K562 (cell line): Measurements from ENCODE around the gene CNRIP1. TPM values are rescaled to one million over a fixed set of nuclear protein-coding genes. Genes with fewer than 3 reads are reported as not detected.

Experiments
- ATAC-seq: fragments of 200-7000 bp; cut with Tn5 transposase; 3 replicates; pipeline ENCODE4 v1.9.1; 2020; ENCODE audit warnings: moderate library complexity
- BruUV-seq: library from RNA; stranded (reverse); fragments of 400-500 nt; replicated peaks from 2 replicates; lab custom pipeline; 2021; lab: Mats Ljungman, UMichigan
- CTCF ChIA-PET: fragments of 300-600 bp; formaldehyde crosslinking; extraction: SDS; loops from one replicate; lab custom pipeline; 2021; ENCODE audit warnings: low intra/inter-chr PET ratio; lab: Yijun Ruan, JAX
- POLR2A ChIA-PET: fragments of 300-600, 350-650 bp; sonication (Branson Sonifier 250); formaldehyde crosslinking; extraction: SDS; loops from one replicate; lab custom pipeline; 2021; ENCODE audit warnings: antibody characterized with exemption, inconsistent platforms; lab: Yijun Ruan, JAX
- DNase-seq, 4 experiments: peaks; one replicate each; pipeline versions ENCODE4 v3.0.0 to v3.0.0-alpha.2; 2011 to 2018; ENCODE audit warnings: low spot score in 3 of 4, mixed read lengths in 3 of 4; ENCODE audit errors: extremely low read depth in 1 of 4
- FAIRE-seq: peaks from 2 replicates; lab custom pipeline; 2011; peaks lifted over from hg19 to GRCh38; lab: Jason Lieb, UNC
- H2AFZ ChIP-seq: 2 replicates; pipeline ENCODE4 v1.6.0; 2011; ENCODE audit warnings: low read depth, low read length, control low read depth, inconsistent platforms
- H3K27ac ChIP-seq: fragments of 200-600 bp; 3 replicates; pipeline ENCODE4 v1.8.0; 2011; ENCODE audit warnings: low read depth, mild to moderate bottlenecking, control low read depth, inconsistent platforms, low read length, moderate library complexity, mixed read lengths; ENCODE audit errors: extremely low read depth
- H3K27me3 ChIP-seq, 2 experiments: fragments of 300-600 bp in 1 of 2; 2 replicates in 1 of 2; 3 replicates in 1 of 2; pipeline versions ENCODE4 v1.6.0 to v1.8.0; 2011; ENCODE audit warnings: inconsistent platforms in 2 of 2, low read length in 2 of 2, mild to moderate bottlenecking in 1 of 2, mixed read lengths in 1 of 2, moderate library complexity in 1 of 2; ENCODE audit not compliant: control insufficient read depth in 2 of 2, insufficient read depth in 2 of 2
- H3K36me3 ChIP-seq: fragments of 300-600 bp; 3 replicates; pipeline ENCODE4 v1.8.0; 2011; ENCODE audit warnings: mild to moderate bottlenecking, low read length, inconsistent platforms; ENCODE audit not compliant: control insufficient read depth, insufficient read depth
- H3K4me1 ChIP-seq, 2 experiments: fragments of 200-600 bp in 1 of 2; replicated peaks in 1 of 2; 2 replicates in 1 of 2; 3 replicates in 1 of 2; pipeline versions ENCODE4 v1.5.1 to v1.8.0; 2011; ENCODE audit warnings: inconsistent platforms in 2 of 2, low read length in 2 of 2, mild to moderate bottlenecking in 1 of 2, mixed read lengths in 1 of 2, moderate library complexity in 1 of 2; ENCODE audit not compliant: control insufficient read depth in 2 of 2, insufficient read depth in 2 of 2
- H3K4me2 ChIP-seq: 2 replicates; pipeline ENCODE4 v1.6.1; 2011; ENCODE audit warnings: low read length, control low read depth, inconsistent platforms, mixed read lengths; ENCODE audit not compliant: insufficient read depth
- H3K4me3 ChIP-seq: fragments of 200-600 bp; sonication (generic), shearing (Covaris generic); 2 replicates; pipeline ENCODE4 v1.5.1; 2016; ENCODE audit warnings: control low read depth, inconsistent platforms
- H3K79me2 ChIP-seq: fragments of 200-600 bp; 3 replicates; pipeline ENCODE4 v1.8.0; 2011; ENCODE audit warnings: low read length, inconsistent platforms; ENCODE audit not compliant: control insufficient read depth, insufficient read depth
- H3K9ac ChIP-seq, 2 experiments: 2 replicates each; pipeline versions ENCODE4 v1.6.0 to v1.6.1; 2011; ENCODE audit warnings: low read depth in 2 of 2, low read length in 2 of 2, control low read depth in 1 of 2, inconsistent platforms in 1 of 2, mild to moderate bottlenecking in 1 of 2, mixed read lengths in 1 of 2; ENCODE audit not compliant: insufficient read depth in 1 of 2
- H3K9me1 ChIP-seq: one replicate; pipeline ENCODE4 v1.6.0; 2011; ENCODE audit warnings: inconsistent platforms, mild to moderate bottlenecking, low read length, moderate library complexity; ENCODE audit not compliant: control insufficient read depth, insufficient read depth
- H3K9me3 ChIP-seq: replicated peaks from 2 replicates; pipeline ENCODE4 v1.5.1; 2011; ENCODE audit warnings: low read depth, low read length, inconsistent platforms; ENCODE audit not compliant: control insufficient read depth, insufficient read depth
- H4K20me1 ChIP-seq: replicated peaks from 2 replicates; pipeline ENCODE4 v1.6.1; 2011; ENCODE audit warnings: low read length, inconsistent platforms, mixed read lengths; ENCODE audit not compliant: control insufficient read depth, insufficient read depth
- CEBPG ChIP-seq, 3 experiments: fragments of 200-800 bp in 1 of 3; sonication (Bioruptor generic) in 1 of 3; sonication (generic) in 1 of 3; formaldehyde crosslinking in 1 of 3; IDR thresholded peaks in 2 of 3; conservative IDR thresholded peaks in 1 of 3; 2 replicates each; pipeline versions ENCODE4 v1.6.1 to v1.8.0; 2016 to 2022; ENCODE audit warnings: missing compliant biosample characterization in 2 of 3, missing genetic modification characterization in 2 of 3, mild to moderate bottlenecking in 1 of 3, missing genetic modification reagents in 1 of 3
- CHD7 ChIP-seq: fragments of 200-600 bp; sonication (generic); IDR thresholded peaks from one replicate; pipeline ENCODE4 v1.6.1; 2012; ENCODE audit warnings: mild to moderate bottlenecking, low read depth, low read length, inconsistent platforms
- RBM25 ChIP-seq: fragments of 200-400 bp; formaldehyde crosslinking; IDR thresholded peaks from 2 replicates; pipeline ENCODE4 v1.6.1; 2018; ENCODE audit warnings: low read length, low read depth, moderate library complexity; ENCODE audit not compliant: severe bottlenecking
- SMARCE1 ChIP-seq: fragments of 450-650 bp; IDR thresholded peaks from 2 replicates; pipeline ENCODE4 v1.7.1; 2016; ENCODE audit warnings: mild to moderate bottlenecking
- ZNF124 ChIP-seq: sonication (generic); formaldehyde crosslinking; IDR thresholded peaks from 2 replicates; pipeline ENCODE4 v1.8.1; 2022; ENCODE audit warnings: missing genetic modification reagents
- ZNF764 ChIP-seq: fragments of 250-450 bp; sonication (Bioruptor Pico); IDR thresholded peaks from 2 replicates; pipeline ENCODE4 v1.4.0; 2020; ENCODE audit warnings: low read depth, mild to moderate bottlenecking, moderate library complexity
- WGBS: fragments of 100-300 bp; shearing (Covaris generic); methylation state at CpG from one replicate; pipeline ENCODE4 v1.1.6; 2016; ENCODE audit warnings: low coverage, mixed read lengths; ENCODE audit not compliant: insufficient coverage; ENCODE audit errors: missing lambda C conversion rate; 5-methylcytosine and 5-hydroxymethylcytosine counted together
- in situ Hi-C: fragments of 300-500 bp; cut with MboI; formaldehyde crosslinking; loops from 4 replicates; pipeline ENCODE4 v1.15.0; 2018; ENCODE audit warnings: inconsistent platforms, mixed read lengths
- intact Hi-C: fragments of 100-400 bp; cut with micrococcal nuclease; formaldehyde crosslinking; loops from 2 replicates; pipeline ENCODE4 v1.14.2; 2022
- polyA plus RNA-seq, 8 experiments: library from polyadenylated mRNA; depleted of rRNA in 4 of 8; stranded (reverse) in 5 of 8; unstranded in 3 of 8; fragments of >200 nt; fragmentation: Nextera tagmentation in 2 of 8; fragmentation: Illumina TruSeq in 1 of 8; extraction: Ambion mirVana in 2 of 8; extraction: Trizol in 1 of 8; gene quantifications; 2 replicates each; pipeline versions ENCODE4 v1.2.1 to v1.2.3, GENCODE V29; 2011 to 2014; ENCODE audit warnings: inconsistent platforms in 1 of 8, missing spikeins in 1 of 8
- total RNA-seq, 7 experiments: library from RNA; depleted of rRNA in 6 of 7; stranded (reverse); fragments of >200 nt in 6 of 7; fragmentation: Illumina TruSeq in 2 of 7; extraction: Trizol in 2 of 7; gene quantifications; 2 replicates each; pipeline versions ENCODE4 v1.2.1 to v1.2.3, GENCODE V29; 2011 to 2021; ENCODE audit warnings: low replicate concordance in 1 of 7

Gene CNRIP1
- total and polyA plus RNA-seq, 9 of the 15 experiments (the other 6 are each of a cell fraction or from before 2014, with no cell fraction given): 0.59 to 2.1 (median 1.5) TPM

GRCh38 chr2:68253219-68254068 lies 66.3 kb downstream of the CNRIP1 start:
- ChIA-PET CTCF (no interaction called here), POLR2A (interaction anchor here (0.6 to 1.5 kb wide), 4 partner anchors 10 to 933 kb away, joined by 3 to 4 read pairs (median 3); no protein-coding TSS in a partner anchor)
- peaks cover 18% of the 10 kb centered on the region for H3K36me3 ChIP-seq
- H3K9me3 ChIP-seq: no peaks in the 10 kb centered on the region
- intact Hi-C loops: loop anchor here (5.0 kb wide), 1 partner anchor 104 kb away; no protein-coding TSS in a partner anchor
- peaks cover 60% of the 10 kb centered on the region for H3K79me2 ChIP-seq
- in situ Hi-C loops: no loop called here
- peak overlapping the region; percentile 93 for H3K4me2 ChIP-seq
- H3K4me1 ChIP-seq: peaks cover 4 to 28% of the 10 kb centered on the region in 2 experiments; a peak in 4 of 5 replicates
- H3K4me3 ChIP-seq: peak overlapping the region; percentile 75
- FAIRE-seq (no peak), DNase-seq (peak in 2 of 4 experiments; percentile 47 to 57), ATAC-seq (no peak; the same call in 2 of the 3 replicates)
- no peaks in the 10 kb centered on the region for H3K9me1 ChIP-seq
- peak overlapping the region; percentile 88 to 99 for H3K9ac ChIP-seq
- peak overlapping the region; percentile 93 for H3K27ac ChIP-seq
- peaks cover 20% of the 10 kb centered on the region; the same call in 1 of the 2 replicates for H4K20me1 ChIP-seq
- WGBS: under 1% methylated on average over 12 of the region's 15 CpGs
- BruUV-seq: no TSS peak
- H3K27me3 ChIP-seq: no peaks in the 10 kb centered on the region
- H2AFZ ChIP-seq: peak overlapping the region; percentile 84
- TF ChIP-seq ZNF124 (CRISPR knock-in tag) (no peak), ZNF764 (no peak), CEBPG (CRISPR knock-in tag; IDR thresholded peaks at IDR 0.05) (no peak), CEBPG (tag; conservative IDR thresholded peaks at IDR 0.05 in 1 of 2, IDR thresholded peaks at IDR 0.05 in 1 of 2) (no peak), SMARCE1 (0 out of 2 replicates have a peak, but pooled peaks have one; percentile 11), RBM25 (no peak), CHD7 (no peak)
